HK-2 (cell line): ENCODE data around the gene PPIC.

Experiments used
- DNase-seq: peaks from one replicate; pipeline ENCODE4 v3.0.0-alpha.2; 2018; ENCODE audit not compliant: unreplicated experiment

PPIC gene

DNA sequence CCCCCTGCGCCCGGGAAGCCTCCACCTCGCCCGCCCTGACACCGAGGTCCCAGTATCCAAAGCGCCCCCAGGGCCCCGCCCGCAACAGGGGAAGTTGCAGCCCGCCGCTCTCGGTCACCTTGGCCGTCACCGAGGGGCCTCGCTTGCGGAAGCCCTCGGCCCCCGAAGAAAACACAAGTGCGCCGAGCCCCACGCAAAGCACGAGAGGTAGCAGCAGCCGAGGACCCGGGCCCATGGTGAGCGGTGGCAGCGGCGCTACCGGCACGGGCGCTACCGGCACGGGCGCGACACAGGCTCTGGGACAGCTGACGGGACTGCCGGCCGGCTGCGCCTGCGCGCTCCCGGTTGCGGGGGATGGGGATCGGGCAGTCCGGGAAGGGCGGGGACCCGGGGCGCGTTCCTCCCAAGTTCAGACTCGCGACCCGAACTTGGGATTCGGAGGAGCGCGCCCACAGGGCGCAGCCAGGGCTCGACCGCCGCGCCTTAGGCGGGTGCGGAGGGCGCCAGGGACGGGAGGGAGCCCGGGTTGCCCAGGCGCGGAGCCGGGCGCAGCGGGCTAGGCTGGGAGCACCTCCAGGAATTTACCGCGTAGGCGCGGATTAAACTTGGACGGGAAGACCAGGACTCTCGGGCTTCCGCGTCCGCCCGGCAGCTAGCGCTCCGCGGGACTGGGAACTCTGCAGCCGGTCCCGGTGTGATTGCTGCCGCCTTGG lies at the start of gene PPIC:
PPIC (minus strand) TSS at position 335 of the 713 bp plus-strand sequence; CDS start at position 235, 100 bp downstream.
- peak; percentile 83 for DNase-seq

DNA sequence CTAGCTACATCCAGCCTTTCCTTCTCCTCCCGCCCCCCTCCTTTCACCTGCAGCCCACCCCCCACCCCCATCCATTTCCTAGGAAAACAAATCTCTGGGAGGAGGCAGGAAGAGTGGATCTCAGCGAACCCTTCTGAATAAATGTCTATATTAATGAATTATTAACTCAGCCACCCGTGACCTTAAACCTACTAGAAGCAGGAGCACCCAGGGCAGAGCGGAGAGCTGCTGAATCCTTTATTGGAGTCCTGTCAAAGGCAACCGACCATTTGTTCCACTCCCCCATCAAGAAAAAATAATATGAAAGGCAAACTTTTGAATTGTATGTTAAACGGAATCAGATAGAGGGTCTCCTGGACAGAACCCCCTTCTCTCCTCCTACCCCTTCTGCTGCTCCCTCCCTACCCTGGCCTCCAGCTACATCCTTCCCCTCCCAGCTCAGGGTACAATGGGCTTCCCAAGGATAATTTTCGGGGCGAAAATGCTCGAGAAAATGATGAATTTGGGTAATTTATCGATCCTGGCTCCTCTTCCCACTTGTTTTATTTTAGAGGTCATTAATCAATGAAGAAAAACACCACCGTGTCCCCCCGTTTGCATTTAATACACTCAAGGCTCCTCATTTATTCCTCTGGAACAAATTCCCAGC lies 49.2 kb upstream of the PPIC start:
- DNase-seq, result no peak

DNA sequence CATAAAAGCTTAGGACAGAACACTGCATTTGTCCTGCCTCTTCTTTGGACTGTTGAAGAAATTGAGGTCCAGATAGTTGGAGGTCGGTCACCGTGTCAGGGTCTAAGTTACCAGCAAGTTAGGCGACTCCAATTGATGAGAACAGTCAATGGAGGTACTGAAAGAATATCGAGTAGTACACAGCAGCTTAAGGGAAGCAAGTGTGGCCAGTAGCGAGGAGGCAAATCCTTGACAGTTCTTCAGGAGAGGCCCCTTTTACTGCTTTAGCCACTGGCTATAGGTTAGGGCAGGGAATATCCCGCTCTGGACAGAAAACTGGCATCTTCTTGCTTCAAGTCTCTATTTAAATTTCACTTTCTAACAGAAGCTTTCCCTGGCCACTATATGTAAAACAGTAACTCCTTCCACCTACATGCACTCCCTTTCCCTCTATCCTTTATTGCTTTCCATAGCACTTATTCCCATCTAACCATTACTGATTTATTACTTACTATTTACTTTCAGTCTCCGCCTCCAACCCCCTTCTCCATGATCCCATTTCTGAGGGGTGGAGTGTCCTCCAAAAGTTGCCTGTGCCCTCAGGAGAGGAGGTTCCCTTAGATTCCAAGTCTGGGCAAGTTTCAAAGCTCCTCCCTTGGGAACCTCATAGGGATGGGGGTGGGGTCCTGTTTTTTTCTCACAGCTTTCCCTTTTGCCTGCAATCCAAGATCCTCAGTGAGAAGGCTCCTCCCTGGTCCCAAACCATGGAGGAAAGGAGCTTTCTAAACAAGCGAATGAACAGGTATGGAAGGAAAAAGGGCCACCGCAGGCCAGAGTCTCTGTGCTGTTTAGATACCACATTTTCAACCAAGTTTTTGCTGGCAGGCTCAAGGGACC lies 48.4 kb upstream of the PPIC start:
- no peak for DNase-seq

DNA sequence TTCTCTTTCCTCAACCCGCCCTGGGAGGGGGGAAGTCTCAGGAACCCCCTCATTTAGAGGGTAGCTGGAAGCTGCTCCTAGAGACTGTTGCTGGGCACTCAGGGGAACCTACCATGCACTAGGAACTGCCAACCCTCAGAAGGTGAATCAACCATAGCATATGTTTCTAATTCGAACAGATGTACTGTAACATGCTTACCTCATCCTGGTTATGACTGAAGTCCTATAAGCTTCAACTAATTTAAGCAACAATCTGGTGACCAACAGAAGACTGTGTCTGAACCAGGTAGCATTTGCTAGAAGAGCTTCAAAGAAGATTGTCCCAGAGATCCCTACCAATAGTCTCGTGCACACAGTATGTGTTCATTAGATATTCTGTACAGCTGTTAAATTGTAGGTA lies 46.8 kb upstream of the PPIC start:
- no peak for DNase-seq

DNA sequence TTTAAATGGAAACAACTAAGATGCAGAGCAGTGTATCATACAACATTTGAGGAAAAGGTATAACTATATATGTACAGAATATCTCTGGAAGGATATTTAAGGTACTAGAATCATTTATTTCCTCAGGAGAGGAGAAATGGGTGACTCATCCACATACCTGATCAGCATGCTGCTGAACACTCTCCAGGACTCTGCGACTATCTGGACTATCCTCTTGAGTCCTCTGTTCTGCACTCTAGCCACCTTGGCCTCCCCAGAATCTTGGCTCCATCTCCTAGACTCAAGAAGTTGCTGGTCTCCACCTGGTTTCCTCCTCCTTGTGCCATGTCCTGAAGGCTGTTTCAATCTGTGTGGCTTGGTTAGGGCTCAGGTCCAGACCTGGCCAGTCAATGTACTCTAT lies 43.7 kb upstream of the PPIC start:
- no peak for DNase-seq

DNA sequence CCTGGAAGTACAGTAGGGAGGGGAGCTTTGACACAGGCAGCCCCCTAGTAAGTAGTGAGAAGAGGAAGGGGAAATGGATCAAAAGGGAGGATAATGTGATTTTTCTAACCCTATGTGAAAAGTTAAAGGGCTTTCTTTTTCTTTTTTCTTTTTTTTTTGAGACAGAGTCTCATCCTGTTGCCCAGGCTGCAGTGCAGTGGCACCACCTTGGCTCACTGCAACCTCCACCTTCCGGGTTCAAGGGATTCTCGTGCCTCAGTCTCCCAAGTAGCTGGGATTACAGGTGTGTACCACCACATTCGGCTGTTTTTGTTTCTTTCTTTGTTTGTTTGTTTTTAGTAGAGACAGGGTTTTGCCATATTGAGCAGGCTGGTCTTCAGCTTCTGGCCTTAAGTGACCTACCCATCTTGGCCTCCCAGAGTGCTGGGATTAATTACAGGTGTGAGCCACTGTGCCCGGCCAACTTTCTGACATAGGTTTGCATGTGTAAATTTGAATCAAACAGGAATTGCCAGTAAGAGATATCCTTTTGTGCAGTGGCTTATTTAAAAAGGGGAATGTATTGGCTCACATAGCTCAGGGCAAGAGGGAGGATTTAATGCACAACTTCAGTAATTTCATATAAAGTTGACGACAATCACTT lies 39.1 kb upstream of the PPIC start:
- no peak for DNase-seq

DNA sequence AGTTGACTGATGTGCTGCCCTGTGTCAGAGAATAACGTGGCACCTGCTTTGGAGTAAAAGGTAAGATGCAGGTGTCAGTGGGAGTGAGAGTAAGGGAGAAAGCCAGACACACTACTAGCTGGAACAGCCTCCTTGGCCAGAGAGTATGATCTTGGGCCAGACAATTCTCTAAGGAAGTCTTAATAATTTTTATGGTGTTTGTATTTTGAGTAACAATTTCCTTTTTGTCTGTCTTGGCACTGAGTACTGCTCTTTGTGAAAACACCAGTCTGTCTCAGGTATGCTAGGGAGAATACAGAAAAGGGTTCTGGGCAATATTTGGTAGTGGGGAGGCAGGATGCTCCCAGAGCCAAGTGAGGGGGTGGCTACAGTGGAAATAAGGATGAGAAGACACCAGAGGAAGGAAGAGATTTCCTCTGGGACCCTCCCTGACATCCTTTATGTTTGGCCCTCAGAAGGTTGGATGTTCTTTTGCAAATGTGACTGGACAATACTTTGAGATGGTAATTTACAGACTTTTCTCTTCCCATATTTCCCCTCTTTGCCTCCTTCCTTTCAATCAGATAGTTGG lies 31.9 kb upstream of the PPIC start:
- no peak for DNase-seq

DNA sequence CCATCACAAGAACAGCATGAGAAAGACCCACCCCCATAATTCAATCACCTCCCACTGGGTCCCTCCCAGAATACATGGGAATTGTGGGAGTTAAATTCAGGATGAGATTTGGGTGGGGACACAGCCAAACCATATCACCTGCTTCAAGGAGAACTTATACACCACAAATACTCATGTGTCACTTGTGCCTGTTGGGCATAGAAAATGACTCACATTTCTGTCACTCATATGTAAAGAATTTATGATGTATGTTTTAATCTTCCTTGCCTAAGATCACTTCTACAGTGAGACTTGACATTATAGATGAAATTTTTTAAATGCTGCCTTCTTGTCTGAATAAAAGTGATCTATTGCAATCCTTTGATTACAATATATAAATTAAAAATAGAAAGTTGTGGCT lies 29.5 kb upstream of the PPIC start:
- no peak for DNase-seq

DNA sequence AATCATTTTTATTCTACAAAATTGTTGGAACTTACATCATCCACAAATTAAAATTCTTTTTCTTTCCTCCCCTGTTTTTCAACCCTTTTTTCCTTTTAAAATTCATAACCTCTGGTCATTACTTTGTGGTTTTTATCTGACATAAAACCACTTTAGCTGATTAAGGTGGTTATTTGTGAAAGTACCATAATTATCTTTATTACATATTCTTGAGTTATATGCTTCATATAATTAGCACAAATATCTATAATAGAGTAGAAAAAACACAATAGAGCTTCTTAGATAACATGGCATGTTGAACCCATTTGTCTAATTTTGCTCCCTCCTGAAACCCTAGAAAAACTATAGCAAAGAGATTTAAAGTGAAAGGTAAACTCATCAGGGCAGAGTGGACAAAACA lies 22.9 kb upstream of the PPIC start:
- no peak for DNase-seq

DNA sequence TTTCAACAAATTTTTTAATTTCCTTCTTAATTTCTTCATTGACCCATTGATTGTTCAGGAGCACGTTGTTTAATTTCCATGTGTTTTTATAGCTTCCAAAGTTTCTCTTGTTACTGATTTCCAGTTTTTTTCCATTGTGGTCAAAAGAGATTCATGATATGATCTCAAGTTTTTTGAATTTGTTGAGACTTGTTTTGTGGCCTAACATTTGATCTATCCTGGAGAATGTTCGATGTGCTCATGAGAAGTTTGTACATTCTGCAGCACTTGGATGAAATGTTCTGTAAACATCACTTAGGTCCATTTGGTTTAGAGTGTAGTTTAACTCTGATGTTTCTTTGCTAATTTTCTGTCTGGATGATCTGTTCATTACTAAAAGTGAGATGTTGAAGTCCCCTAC lies 14.7 kb upstream of the PPIC start:
- DNase-seq, result no peak

DNA sequence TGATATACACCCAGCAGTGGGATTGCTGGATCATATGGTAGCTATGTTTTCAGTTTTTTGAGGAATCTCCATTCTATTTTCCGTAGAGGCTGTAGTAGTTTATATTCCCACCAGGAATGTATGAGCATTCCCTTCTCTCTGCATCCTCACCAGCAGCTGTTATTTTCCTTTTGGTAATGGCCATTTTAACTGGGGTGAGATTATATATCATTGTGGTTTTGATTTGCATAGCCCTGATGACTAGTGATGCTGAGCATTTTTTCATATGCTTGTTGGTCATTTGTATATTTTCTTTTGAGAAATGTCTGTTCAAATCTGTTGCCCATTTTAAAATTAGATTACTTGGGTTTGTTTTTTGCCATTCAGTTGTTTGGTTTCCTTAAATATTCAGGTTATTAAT lies 11.2 kb upstream of the PPIC start:
- no peak for DNase-seq

DNA sequence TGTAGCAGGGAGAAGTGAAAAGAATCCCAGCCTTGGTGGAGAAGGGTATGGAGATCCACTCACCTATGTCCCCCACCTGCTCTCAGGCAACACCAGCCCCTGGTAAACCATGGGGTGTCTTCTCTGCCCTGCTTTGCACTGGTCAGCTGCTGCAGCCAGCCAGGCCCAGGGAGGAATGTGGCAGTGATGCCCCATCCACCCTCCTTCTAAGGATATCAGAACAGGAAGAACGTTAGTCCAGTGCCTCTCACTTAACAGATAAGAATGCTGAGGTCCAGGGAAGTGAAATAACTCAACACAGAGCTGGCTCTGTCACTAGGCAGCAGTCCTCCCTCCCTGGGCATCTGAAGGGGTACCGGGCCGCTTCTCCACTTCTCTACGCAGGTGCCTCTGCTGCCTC lies 9.7 kb upstream of the PPIC start:
- DNase-seq, result no peak

DNA sequence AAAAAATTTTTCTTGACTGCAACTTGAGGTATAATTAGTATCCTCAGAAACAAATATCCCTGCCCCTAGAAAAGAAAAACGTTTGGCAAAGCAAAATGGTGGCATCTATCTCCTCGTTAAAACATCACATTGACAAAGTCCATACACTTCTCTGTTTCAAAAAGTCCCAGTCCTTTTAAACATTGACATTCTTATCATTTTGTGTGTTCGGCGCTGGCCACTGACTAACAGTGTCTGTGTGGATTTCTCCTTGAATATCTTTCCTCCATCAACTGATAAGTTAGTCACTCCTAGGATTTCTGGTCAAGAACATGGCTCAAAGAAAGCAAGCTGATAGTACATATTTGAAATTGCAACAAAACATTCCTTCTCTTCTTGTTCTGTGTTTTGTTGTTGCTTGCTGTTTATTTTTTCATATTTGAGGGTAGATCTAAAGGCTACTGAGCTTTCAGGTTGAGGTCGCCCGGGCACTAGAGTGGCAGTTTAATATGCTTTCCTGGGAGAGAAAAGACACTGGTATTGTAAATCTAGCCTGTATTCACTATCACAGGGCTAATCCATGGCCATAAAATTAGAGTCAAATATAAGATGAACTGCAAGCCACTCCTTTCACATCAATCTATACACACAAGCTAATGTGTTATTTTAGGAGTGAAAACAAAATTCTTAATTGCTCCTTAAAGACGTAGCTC lies 8.5 kb upstream of the PPIC start:
- no peak for DNase-seq

DNA sequence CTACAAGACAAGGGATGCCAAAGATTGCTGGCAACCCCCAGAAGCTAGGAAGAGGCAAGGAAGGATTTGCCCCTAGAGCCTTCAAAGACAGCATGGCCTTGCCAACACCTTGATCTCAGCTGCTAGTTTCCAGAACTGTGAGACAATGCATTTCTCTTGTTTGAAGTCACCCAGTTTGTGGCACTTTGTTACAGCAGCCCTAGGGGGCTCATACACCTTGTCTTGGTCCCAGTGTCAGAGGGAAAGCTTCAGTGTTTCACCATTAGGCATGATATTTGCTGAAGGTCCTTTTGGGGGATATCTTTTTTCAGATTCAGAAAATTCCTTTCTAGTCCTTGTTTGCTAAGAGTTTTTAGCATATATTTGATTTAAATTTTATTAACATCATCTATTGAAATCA lies 3.1 kb upstream of the PPIC start:
- no peak for DNase-seq

DNA sequence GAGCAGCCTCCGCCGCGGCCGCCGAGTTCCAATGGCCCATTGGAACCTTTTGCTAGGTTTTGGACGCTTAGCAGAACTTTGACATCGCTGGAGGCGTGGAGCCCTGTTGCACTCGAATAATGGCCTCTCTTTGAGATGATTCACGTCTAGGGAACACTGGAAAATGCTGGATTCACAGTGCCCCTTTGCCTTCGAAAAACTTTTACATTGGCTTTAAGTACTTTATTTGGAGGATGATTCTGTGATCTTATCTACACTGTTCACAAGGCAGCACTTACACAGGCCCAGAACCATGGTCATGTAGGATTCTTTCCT lies 536 bp upstream of the PPIC start:
- no peak for DNase-seq

DNA sequence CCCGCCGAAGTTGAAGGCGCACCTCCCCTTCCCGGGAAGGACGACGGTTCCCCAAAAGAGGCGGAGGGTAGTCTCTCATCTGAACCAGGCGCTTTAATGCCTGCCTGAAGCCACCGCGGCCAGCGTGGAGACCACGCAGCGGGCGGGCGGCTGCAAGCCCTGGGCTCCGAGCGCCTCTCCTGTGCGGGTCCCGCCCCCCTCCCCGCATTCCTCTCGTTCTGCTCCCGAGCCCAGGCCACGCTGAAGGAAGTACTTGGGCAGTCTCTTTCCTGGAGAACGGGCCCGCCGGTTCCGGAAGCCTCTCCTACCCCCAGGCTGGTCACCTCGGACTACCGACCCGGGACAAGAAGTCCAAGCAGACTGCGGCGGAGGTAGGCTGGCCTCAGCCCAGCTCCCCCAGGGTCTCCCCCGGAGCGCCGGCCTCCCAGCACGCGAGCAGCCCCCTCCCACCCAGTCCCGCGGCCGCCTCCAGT lies 571 bp downstream of the PPIC start:
- DNase-seq, result peak; percentile 60

DNA sequence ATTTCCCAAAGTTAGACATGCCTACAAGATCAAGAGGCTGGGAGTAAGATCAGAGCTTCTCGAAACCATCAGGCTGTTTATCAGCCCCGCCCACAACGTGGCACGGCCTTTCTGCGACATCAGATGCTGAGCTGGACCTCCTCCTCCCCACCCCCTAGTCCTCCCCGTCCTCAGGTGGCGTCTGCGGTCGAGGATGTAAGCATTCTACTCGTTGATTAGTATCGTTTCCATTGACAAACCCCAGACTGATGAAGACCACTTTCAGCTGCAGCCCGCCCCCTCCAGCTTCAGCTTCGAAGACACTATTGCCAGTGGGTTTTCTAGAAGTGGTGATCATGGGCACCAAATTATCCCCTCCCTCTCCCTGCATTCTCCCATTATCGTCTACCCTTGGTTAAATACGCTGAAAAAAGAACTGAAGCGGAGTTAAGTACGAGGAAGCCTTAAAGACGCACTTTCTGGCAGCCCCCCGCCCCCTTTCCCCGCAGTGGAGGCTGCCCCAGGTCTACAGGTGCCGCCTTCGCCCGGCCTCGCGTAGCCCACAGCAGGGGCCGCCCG lies 1.1 kb downstream of the PPIC start:
- DNase-seq, result peak; percentile 8

DNA sequence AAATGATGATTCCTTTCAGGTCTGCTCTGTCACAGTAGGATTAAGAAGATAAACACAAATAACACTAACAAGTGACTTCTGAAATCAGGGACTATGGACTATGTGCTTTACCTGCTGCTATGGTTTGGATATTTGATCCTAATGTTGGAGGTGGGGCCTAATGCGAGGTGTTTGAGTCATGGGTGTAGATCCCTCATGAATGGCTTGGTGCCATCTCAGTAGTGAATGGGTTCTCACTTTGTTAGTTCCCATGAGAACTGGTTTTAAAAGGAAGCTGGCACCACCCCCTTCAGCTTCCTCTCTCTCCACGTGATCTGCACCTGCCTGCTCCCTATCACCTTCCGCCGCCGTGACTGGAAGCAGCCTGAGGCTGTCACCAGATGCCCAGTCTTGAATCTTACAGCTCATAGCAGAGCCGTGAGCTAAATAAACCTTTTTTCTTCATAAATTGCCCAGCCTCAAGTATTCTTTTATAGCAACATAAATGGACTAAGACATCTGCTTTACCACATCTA lies 3.3 kb downstream of the PPIC start:
- no peak for DNase-seq

DNA sequence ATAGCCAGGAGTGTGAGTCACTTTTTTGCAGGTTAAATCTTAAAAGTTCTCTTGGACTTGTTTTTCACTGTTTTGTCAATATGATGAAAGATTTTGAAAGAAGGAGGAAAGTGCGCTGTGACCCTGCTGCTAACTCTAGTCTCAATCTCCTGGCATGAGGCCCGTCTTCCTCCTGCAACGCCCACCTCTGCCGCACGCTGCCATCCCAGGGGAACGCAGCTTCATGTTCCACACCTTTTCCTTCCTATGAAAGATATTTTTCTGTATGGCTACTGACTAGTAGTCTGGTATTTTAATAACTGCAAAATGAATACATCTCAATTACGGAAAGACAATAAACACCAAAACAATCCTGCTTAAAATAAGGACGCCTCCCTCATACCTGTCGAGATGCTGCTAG lies 8.3 kb downstream of the PPIC start:
- DNase-seq, result no peak

DNA sequence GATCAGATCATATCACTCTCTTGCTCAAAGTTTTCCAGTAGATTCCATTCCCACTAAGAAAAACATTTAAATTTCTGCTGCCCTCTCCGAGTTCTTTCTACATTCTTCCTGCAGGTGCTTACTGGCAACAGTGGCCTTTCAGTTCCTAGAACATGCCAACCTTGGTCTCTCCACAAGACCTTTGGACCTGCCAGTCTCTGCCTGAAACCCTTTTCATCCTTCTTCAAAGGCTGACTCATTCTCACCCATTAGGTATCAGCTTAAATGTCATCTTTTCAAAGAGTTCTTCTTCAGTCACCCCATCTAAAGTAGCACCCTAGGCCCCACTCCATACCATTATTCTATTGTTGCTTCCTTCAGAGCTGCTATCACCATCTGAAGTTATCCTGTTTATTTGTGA lies 21.8 kb downstream of the PPIC start:
- no peak for DNase-seq

DNA sequence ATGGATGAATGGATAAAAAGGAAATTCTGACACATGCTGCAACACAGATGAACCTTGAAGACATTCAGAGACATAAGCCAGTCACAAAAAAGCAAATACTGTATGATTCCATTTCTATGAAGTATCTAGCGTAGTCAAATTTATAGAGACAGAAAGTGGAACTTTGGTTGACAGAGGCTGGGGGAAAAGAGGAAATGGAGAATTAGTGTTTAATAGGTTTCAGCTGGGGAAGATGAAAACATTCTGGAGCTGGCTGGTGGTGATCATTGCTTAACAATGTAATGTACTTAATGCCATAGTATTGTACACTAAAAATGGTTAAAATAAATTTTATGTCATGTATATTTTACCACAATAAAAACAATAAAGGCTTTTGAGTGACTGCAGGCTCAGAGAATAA lies 24.2 kb downstream of the PPIC start:
- no peak for DNase-seq
